ENCODE data around the gene PRPF6. TPM values are rescaled to one million over a fixed set of nuclear protein-coding genes. Genes with fewer than 3 reads are reported as not detected.

Gene PRPF6
- total and polyA plus RNA-seq, 2 of the 13 experiments (the other 11 are each of a cell fraction or from before 2014, with no cell fraction given) = 63.7 to 101 TPM

DNA sequence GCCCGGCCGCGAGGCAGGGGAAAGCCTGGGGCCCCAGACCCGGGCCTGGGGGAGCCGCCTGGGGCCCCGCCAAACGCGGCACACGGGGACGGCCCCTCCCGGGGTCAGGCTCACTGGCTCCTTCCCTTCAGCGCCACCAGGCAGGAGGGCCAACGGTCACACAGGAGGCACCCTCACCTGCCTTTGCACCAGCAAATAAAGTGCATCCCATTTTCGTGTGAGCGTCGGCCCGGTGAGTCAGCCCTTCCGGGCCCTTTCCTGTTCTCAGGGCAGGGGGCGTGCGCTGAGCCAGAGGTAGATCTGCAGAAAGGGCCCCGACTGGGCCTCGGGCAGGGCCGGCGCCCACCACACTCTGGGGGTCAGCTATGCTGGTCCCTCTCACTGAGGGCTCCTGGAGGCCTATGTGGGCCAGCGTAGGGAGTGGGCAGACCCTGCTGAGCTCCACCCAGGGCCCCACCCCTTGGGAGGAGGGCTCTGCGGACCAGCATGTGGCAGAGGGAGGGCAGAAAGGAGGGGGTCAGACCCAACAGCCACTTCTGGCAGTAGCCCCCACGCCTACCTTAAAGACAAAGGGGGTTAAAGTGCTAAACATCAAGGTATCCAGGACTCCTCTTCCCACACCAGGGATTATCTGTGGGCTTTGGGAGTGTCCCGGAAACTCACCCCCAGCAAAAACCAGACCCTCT lies 23.8 kb upstream of the PRPF6 start (continued):
- TF ChIP-seq TFDP2 (CRISPR knock-in tag; IDR thresholded peaks at IDR 0.05) (no peak; the same call in 1 of the 2 replicates), ZBTB34 (CRISPR knock-in tag; IDR thresholded peaks at IDR 0.05) (peak; percentile 40; the same call in 1 of the 2 replicates), HNRNPUL1 (IDR thresholded peaks at IDR 0.05; ENCODE audit: low read depth, low read length) (no peak), ZFP82 (CRISPR knock-in tag; IDR thresholded peaks at IDR 0.05; ENCODE audit: borderline replicate concordance) (no peak), EED (CRISPR knock-in tag; IDR thresholded peaks at IDR 0.05) (peak; percentile 90), ZNF484 (CRISPR knock-in tag; IDR thresholded peaks at IDR 0.05; ENCODE audit: borderline replicate concordance, low read depth) (0 out of 2 replicates have a peak, but pooled peaks have one; percentile 15), ZKSCAN5 (CRISPR knock-in tag; IDR thresholded peaks at IDR 0.05) (no peak; the same call in 1 of the 2 replicates), NFKB2 (CRISPR knock-in tag; IDR thresholded peaks at IDR 0.05; ENCODE audit: borderline replicate concordance) (peak; percentile 94), HIVEP1 (CRISPR knock-in tag; IDR thresholded peaks at IDR 0.05) (peak; percentile 94), SP2 (CRISPR knock-in tag; IDR thresholded peaks at IDR 0.05) (no peak), CEBPB (IDR thresholded peaks at IDR 0.05; ENCODE audit: borderline replicate concordance, low read depth, low read length) (no peak), RARG (CRISPR knock-in tag; IDR thresholded peaks at IDR 0.05; ENCODE audit: low read depth) (no peak), ZSCAN31 (CRISPR knock-in tag; IDR thresholded peaks at IDR 0.05; ENCODE audit: low read depth) (peak; percentile 46; the same call in 1 of the 2 replicates), SOX6 (IDR thresholded peaks at IDR 0.05) (no peak), SOX6 (CRISPR knock-in tag; IDR thresholded peaks at IDR 0.05) (no peak), TARDBP (CRISPR knock-in tag; IDR thresholded peaks at IDR 0.05) (peak; percentile 62; the same call in 1 of the 2 replicates), BCL6 (CRISPR knock-in tag; IDR thresholded peaks at IDR 0.05) (no peak; the same call in 1 of the 2 replicates), KDM5B (CRISPR knock-in tag; IDR thresholded peaks at IDR 0.05; ENCODE audit: borderline replicate concordance) (no peak; the same call in 1 of the 2 replicates)
- TF ChIP-seq, protein P1, sequence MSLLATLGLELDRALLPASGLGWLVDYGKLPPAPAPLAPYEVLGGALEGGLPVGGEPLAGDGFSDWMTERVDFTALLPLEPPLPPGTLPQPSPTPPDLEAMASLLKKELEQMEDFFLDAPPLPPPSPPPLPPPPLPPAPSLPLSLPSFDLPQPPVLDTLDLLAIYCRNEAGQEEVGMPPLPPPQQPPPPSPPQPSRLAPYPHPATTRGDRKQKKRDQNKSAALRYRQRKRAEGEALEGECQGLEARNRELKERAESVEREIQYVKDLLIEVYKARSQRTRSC (CRISPR knock-in tag; IDR thresholded peaks at IDR 0.05; ENCODE audit: low read depth) = no peak
- TF ChIP-seq, protein P2, sequence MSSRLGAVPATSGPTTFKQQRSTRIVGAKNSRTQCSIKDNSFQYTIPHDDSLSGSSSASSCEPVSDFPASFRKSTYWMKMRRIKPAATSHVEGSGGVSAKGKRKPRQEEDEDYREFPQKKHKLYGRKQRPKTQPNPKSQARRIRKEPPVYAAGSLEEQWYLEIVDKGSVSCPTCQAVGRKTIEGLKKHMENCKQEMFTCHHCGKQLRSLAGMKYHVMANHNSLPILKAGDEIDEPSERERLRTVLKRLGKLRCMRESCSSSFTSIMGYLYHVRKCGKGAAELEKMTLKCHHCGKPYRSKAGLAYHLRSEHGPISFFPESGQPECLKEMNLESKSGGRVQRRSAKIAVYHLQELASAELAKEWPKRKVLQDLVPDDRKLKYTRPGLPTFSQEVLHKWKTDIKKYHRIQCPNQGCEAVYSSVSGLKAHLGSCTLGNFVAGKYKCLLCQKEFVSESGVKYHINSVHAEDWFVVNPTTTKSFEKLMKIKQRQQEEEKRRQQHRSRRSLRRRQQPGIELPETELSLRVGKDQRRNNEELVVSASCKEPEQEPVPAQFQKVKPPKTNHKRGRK (CRISPR knock-in tag; IDR thresholded peaks at IDR 0.05) = no peak
- TF ChIP-seq, protein P3, sequence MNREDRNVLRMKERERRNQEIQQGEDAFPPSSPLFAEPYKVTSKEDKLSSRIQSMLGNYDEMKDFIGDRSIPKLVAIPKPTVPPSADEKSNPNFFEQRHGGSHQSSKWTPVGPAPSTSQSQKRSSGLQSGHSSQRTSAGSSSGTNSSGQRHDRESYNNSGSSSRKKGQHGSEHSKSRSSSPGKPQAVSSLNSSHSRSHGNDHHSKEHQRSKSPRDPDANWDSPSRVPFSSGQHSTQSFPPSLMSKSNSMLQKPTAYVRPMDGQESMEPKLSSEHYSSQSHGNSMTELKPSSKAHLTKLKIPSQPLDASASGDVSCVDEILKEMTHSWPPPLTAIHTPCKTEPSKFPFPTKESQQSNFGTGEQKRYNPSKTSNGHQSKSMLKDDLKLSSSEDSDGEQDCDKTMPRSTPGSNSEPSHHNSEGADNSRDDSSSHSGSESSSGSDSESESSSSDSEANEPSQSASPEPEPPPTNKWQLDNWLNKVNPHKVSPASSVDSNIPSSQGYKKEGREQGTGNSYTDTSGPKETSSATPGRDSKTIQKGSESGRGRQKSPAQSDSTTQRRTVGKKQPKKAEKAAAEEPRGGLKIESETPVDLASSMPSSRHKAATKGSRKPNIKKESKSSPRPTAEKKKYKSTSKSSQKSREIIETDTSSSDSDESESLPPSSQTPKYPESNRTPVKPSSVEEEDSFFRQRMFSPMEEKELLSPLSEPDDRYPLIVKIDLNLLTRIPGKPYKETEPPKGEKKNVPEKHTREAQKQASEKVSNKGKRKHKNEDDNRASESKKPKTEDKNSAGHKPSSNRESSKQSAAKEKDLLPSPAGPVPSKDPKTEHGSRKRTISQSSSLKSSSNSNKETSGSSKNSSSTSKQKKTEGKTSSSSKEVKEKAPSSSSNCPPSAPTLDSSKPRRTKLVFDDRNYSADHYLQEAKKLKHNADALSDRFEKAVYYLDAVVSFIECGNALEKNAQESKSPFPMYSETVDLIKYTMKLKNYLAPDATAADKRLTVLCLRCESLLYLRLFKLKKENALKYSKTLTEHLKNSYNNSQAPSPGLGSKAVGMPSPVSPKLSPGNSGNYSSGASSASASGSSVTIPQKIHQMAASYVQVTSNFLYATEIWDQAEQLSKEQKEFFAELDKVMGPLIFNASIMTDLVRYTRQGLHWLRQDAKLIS (CRISPR knock-in tag; IDR thresholded peaks at IDR 0.05) = no peak; the same call in 1 of the 2 replicates

Data from HepG2 (cell line).